ENCODE measurements around the gene TSR1.
"Not testable (repeated sequence)": the region's sequence is repeated elsewhere in the genome, so short reads cannot be mapped to it uniquely, and the experiment has no call there.

TSR1 gene

GRCh38 chr17:2335726-2336214 is 487 bp downstream of the TSR1 start:
- DNase-seq, result no peak

- no peak for DNase-seq
These were observed 5.0 kb downstream of the TSR1 start for GRCh38 chr17:2331303-2331702.

GRCh38 chr17:2323629-2324314 is 12.5 kb downstream of the TSR1 start:
- no peak for DNase-seq

DNA sequence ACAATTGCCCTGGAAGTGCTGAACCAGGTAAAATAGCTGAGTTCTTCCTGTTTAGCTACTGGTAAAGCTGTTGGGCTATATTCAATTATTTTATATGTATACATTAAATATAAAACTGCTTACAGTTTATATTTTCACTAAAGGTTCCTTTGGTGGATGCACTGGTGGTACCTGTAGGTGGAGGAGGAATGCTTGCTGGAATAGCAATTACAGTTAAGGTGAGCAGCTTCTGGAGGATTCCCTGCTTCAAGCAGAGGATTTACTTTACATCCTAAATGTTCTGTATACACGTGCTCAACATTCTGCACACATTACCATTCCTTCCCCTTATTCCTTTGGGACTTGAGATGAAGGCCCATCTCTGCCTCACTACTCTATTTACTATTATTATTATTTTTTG is 14.9 kb downstream of the TSR1 start:
- DNase-seq, result no peak

GRCh38 chr17:2319051-2319450 is 17.2 kb downstream of the TSR1 start:
- no peak for DNase-seq

GRCh38 chr17:2317796-2318195 is 18.5 kb downstream of the TSR1 start:
- no peak for DNase-seq

DNA sequence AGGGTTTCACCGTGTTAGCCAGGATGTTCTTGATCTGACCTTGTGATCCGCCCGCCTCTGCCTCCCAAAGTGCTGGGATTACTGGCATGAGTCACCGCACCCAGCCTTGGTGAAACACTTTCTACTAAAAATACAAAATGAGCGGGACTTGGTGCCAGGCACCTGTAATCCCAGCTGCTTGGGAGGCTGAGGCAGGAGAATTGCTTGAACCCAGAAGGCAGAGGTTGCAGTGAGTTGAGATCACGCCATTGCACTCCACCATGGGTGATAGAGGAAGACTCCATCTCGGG is 19.4 kb downstream of the TSR1 start:
- DNase-seq, result not testable (repeated sequence)

DNA sequence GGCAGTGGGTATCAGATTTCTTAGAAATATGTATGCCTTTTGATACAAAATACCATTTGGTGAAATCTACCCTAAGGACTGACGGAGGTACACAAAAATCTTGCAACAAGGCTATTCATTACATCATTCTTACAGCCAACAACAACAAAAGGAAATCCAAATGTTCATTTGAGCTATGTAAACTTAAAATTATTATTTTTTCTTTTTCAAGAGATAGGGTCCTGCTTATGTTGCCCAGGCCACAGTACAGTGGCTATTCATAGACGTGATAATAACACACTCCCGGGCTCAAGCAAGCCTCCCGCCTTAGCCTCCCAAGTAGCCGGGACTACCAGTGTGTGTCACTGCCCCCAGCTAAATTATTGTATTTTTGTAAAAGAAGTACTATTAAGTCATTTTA is 23.5 kb downstream of the TSR1 start:
- no peak for DNase-seq

- no peak for DNase-seq
These were observed 26.7 kb downstream of the TSR1 start for GRCh38 chr17:2309338-2310154.

DNA sequence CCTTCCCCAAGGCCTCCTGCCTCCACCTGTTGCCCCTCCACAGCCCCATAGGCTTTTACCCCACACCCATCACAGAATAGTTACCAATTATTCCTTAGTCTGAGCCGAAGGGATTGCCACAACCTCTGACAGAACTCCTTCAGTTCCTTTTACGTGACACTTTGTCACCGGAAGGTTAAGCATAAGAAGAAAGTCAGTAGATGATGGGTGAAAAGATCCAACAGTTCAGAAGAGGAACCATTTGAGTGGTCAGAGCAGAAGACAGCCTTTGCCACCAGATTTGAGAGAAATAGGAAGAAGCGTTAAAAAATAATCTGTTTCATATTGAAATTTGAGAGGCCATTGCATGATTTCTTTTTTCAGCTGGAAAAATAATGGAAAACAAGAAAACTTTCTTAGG is 31.3 kb downstream of the TSR1 start:
- no peak for DNase-seq

DNA sequence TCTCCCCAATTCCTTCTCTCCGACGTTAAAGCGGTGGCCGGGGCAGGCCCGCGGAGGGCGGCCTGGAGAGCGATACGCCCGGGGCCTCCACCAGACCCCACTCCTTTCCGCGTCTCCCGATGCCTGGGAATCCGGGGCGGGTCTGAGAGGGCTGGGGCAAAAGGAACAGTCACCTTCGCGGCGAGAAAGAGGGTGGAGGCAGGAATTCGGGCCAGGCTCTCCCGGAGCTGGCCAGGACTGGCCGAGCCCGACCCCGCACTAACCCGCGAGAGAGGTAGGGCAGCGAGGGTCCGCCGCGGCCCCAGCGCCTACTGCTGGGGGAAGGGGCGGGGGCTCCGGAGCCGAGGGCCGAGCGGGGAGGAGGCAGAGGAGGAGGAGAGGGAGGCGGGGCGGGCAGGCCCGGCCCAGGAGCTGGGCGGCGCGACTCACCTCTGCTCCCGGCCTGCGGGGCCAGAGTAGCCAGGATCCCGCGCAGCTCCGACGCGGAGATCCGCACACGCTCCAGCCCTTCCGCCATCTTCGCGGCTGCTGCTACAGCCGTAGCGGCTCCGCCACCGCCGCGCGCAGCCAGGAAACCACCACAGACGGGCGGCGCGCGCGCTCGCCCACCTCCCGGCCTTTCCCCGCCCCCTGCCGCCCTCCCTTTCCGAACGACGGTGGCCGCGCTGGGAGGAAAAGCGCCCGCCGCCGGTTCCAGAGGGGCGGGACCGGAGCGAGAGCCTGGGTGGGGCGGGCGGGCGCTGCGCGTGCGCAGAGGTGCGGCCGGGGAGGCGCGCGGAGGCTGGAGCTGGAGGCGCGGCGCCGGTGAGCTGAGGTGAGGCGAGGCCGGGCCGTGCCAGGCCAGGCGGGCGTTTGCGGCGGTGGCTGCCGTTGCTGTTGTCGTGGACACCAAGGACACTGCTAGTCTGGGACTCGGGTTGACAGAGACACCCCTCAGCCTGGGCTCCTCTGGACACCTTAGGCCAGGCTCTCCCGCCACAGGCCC is 32.8 kb downstream of the TSR1 start, which contains the start of the genes SMG6 and SRR:
Gene SMG6, minus strand, starts transcription at position 582 of the 985 bp plus-strand sequence. Its CDS starts 65 bp downstream, at position 517.
Gene SRR, plus strand, starts transcription at position 747 of the 985 bp plus-strand sequence. CDS start 11,611 bp downstream, outside the sequence.
- DNase-seq, result peak; percentile 27

GRCh38 chr17:2302778-2303203 is 33.5 kb downstream of the TSR1 start:
- DNase-seq, result no peak

- DNase-seq, result no peak
These were observed 36.5 kb downstream of the TSR1 start for GRCh38 chr17:2299756-2300155.

GRCh38 chr17:2299136-2299535 is 37.1 kb downstream of the TSR1 start:
- DNase-seq, result no peak

DNA sequence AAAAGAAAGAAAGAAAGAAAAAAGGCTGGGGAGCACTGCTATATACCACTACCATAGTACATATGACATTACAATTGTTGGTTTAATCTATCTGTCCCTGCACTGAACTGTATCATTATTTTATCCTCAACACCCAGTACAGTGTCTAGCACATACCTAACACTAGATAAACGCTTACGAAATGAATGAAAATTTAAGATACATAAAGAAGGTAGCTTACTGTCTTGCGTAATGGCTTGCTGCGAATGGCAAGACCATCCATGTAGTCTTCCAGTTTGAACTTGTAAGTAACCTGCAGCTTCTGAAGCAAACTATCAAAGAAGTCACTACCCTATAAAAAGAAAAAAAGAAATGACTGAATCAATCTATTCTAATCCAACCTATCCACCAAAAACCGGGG is 39.2 kb downstream of the TSR1 start:
- DNase-seq, result no peak

DNA sequence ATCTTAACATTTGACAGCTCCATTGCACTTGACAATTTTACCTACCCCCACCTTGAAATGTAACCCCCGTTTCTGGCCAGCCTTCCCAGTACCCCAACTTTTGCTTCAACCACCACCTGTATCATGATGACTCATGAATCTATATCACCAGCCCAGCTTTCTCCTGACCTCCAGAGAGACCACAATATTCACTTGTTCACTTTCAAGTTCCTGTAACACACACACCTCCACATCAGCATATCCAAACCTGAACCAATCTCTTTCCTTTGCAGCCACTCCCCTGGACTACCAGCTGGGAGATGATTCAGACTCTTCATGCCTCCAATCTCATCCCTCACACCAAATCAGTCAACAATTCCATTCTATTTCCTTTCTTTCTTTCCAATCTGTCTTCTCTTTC is 40.7 kb downstream of the TSR1 start:
- DNase-seq, result no peak

DNA sequence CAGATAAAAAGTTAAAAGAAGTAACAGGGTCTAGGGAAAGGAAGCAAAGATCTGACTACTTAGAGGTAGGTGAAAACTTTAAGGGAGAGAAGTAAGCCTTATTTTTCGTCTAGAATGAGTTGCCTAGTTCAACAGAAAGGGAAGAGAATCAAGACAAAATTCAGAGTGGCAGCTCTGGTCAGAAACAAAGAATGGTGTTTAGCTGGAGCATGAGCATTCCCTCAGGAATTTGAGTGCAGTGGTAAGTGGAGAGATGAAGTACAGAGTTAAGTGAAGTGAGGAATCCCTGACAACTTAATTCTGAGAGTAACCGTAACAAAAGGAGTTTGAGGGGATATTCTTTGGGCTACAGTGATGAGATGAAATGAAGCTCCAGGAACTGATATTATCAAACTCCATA is 44.2 kb downstream of the TSR1 start:
- no peak for DNase-seq

DNA sequence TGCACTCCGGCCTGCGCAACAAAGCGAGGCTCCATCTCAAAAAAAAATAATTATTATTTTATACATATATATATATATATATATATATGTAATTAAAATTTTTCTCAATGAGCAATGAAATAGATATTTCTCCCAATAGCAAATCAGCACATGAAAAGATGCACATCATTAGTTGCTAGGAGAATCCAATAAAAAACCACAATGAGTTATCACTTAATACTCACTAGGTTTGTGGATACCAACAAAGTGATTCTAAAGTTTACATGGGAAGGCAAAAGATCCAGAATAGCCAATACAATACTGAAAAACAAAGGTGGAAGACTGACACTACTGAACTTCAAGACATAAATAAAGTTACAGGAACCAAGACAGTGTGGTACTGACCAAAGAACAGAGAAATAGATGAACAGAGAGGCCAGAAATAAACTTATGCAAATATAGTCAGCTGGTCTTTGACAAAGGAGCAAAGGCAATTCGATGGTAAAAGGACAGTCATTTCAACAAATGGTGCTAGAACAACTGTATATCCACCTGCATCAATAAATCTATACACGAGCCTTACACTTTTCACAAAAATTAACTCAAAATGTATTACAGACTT is 46.3 kb downstream of the TSR1 start:
- DNase-seq, result no peak

DNA sequence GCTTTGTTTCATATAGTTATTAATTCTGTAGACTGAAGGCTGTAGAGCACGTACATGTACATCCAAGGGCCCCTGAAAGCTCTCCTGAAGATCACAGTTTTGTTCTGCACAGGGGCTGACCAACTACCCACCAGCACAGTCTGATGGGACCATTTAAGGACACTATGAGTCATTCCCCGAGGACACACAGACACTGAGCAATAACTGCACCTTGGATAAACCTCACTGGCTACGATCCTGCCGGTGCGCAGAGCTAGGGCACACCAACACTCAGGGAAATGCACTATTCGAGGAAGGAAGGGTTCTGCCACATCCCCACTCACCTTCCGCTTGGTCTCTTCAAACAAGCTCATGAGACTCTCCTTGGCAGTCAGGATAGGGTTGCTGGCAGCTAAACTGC is 53.0 kb downstream of the TSR1 start:
- DNase-seq, result no peak

- peak; percentile 84 for DNase-seq
These were observed 53.9 kb downstream of the TSR1 start for GRCh38 chr17:2282297-2282873.

DNA sequence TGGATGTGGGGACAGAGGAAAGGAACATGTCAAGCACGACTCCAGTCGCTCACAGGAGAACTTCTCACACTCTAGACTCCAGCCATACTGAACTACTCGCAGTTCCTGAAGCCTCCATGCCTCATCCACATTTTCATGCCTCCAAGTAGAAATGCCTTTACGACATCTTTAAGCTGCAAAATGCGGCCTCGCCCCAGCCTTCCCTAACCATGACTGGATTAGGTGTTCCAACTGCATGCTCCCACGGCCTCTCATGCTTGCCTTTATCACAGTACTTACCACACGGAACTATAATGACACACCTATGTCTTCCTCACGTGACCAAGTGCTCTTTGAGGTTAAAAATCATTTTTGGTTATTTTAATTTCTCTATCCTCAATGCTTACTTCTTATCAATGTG is 56.5 kb downstream of the TSR1 start:
- DNase-seq, result no peak
